OCI-LY7 (cell line): ENCODE measurements around the gene FN3K. TPM values are rescaled to one million over a fixed set of nuclear protein-coding genes. Genes with fewer than 3 reads are reported as not detected.
"Not testable (repeated sequence)": the region's sequence is repeated elsewhere in the genome, so short reads cannot be mapped to it uniquely, and the experiment has no call there.

Experiments
- BruUV-seq: library from RNA; stranded (reverse); fragments of 400-500 nt; replicated peaks from 2 replicates; lab custom pipeline; 2021; lab: Mats Ljungman, UMichigan
- CTCF ChIA-PET: fragments of 300-600 bp; sonication (Branson Sonifier 250); formaldehyde crosslinking; loops from one replicate; lab custom pipeline; 2022; ENCODE audit warnings: antibody characterized with exemption; ENCODE audit not compliant: unreplicated experiment; lab: Charles Lee
- POLR2A ChIA-PET: fragments of 300-600 bp; sonication (Branson Sonifier 250); formaldehyde crosslinking; loops from one replicate; lab custom pipeline; 2022; ENCODE audit warnings: antibody characterized with exemption; lab: Charles Lee
- DNase-seq: peaks from one replicate; pipeline ENCODE4 v3.0.0-alpha.2; 2015; ENCODE audit warnings: low spot score
- H2AFZ ChIP-seq: fragments of 200-600 bp; sonication (generic), shearing (Covaris generic); 2 replicates; pipeline ENCODE4 v1.6.1; 2014; ENCODE audit warnings: mild to moderate bottlenecking, antibody characterized with exemption, low read length, moderate library complexity
- H3K27ac ChIP-seq: fragments of 200-600 bp; sonication (generic); 2 replicates; pipeline ENCODE4 v1.5.1; 2014; ENCODE audit warnings: mixed run types, low read depth, mild to moderate bottlenecking, moderate library complexity, low read length, inconsistent platforms; ENCODE audit not compliant: poor library complexity, severe bottlenecking
- H3K36me3 ChIP-seq: fragments of 200-600 bp; sonication (generic); 2 replicates; pipeline ENCODE4 v1.6.1; 2014; ENCODE audit warnings: mild to moderate bottlenecking, antibody characterized with exemption, low read length, moderate library complexity, mixed read lengths; ENCODE audit not compliant: insufficient read depth
- H3K4me1 ChIP-seq: fragments of 200-600 bp; sonication (generic); 2 replicates; pipeline ENCODE4 v1.5.1; 2014; ENCODE audit warnings: mild to moderate bottlenecking, low read length; ENCODE audit not compliant: insufficient read depth, poor library complexity, severe bottlenecking
- H3K4me2 ChIP-seq: fragments of 200-600 bp; sonication (generic); 2 replicates; pipeline ENCODE4 v1.6.1; 2014; ENCODE audit warnings: mild to moderate bottlenecking, low read length
- H3K4me3 ChIP-seq: fragments of 200-600 bp; sonication (generic); 2 replicates; pipeline ENCODE4 v1.5.1; 2014; ENCODE audit warnings: mild to moderate bottlenecking, low read depth, low read length; ENCODE audit not compliant: poor library complexity, severe bottlenecking
- H3K79me2 ChIP-seq: fragments of 200-600 bp; sonication (generic); 2 replicates; pipeline ENCODE4 v1.6.1; 2016; ENCODE audit warnings: low read depth, mild to moderate bottlenecking, low read length, moderate library complexity, mixed read lengths; ENCODE audit not compliant: insufficient read depth
- H3K9me2 ChIP-seq: fragments of 200-600 bp; sonication (generic); 2 replicates; pipeline ENCODE4 v1.6.1; 2016; ENCODE audit warnings: mild to moderate bottlenecking, low read length, mixed read lengths; ENCODE audit not compliant: insufficient read depth
- H3K9me3 ChIP-seq: fragments of 200-600 bp; sonication (generic); 2 replicates; pipeline ENCODE4 v1.6.1; 2014; ENCODE audit warnings: mild to moderate bottlenecking, mixed run types, low read length, mixed read lengths
- H4K20me1 ChIP-seq: fragments of 200-600 bp; sonication (generic); 2 replicates; pipeline ENCODE4 v1.6.1; 2014; ENCODE audit warnings: mild to moderate bottlenecking, antibody characterized with exemption, low read length, moderate library complexity, mixed read lengths; ENCODE audit not compliant: insufficient read depth
- EZH2phosphoT487 ChIP-seq: fragments of 200-600 bp; sonication (generic); IDR thresholded peaks from 2 replicates; pipeline ENCODE4 v1.6.1; 2018; ENCODE audit warnings: low read depth, borderline replicate concordance, mild to moderate bottlenecking, mixed run types, antibody characterized with exemption, low read length, moderate library complexity, mixed read lengths
- intact Hi-C: fragments of 100-400 bp; cut with micrococcal nuclease; formaldehyde crosslinking; loops from one replicate; pipeline ENCODE4 v1.10.0; 2022; ENCODE audit not compliant: unreplicated experiment
- total RNA-seq, 2 experiments: library from RNA; depleted of rRNA in 1 of 2; stranded (reverse); fragments of >200 nt in 1 of 2; shearing (Covaris generic) in 1 of 2; gene quantifications; 2 replicates each; pipeline ENCODE4 v1.2.3, GENCODE V29; 2014 to 2022
- TF ChIP-seq, protein P1 (sequence below): fragments of 200-600 bp; sonication (generic); conservative IDR thresholded peaks from 2 replicates; pipeline ENCODE4 v1.5.1; 2014; ENCODE audit warnings: mild to moderate bottlenecking, antibody characterized with exemption, low read length, moderate library complexity, mixed read lengths

The FN3K gene
- total RNA-seq, 2 experiments from 2014 or later, result 3.8 to 32.3 TPM

DNA sequence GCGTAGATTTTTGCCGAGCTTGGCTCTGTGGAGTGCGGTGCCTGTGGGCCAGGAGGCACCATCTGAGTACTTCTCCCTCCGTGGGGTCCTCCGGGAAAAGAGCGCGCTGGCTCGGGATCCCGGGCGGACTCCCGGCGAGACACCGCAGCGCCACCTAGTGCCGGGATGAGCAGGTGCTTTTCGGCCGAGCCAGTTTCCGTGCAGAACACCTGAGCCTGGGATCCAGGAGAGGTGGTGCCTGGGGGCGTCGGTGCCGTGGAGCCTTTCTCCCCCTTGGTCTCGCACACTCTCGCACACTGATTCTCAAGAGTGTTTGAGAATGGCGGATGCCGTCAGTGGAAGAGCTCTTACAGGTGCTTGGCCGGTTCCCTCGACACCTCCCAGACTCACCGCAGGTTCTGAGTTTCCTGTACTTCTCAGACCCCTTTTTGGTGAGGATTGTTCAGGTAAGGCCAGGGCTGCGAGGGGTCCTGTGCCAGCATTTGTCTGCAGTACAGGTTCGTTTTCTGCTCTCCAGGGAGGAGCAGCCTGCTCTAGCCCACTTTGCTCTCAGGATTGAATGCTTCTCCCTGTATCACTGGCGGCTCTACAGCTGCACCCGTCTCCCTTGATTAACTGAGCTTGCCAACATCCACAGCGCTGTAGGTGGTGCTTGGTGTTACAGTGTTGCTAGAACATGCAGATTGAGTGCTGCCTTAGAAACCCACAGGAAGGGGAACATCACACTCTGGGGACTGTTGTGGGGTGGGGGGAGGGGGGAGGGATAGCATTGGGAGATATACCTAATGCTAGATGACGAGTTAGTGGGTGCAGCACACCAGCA, 39.8 kb downstream of the FN3K start:
- peak; percentile 57 for DNase-seq
- Histone ChIP-seq H3K9me2 (no peaks in the 10 kb centered on the region), H3K36me3 (peaks cover 68% of the 10 kb centered on the region), H3K27ac (no peak overlapping the region), H4K20me1 (no peaks in the 10 kb centered on the region), H3K9me3 (no peaks in the 10 kb centered on the region), H3K79me2 (no peaks in the 10 kb centered on the region), H3K4me2 (peak overlapping the region; percentile 19; the same call in 1 of the 2 replicates), H3K4me1 (peaks cover 9% of the 10 kb centered on the region), H2AFZ (no peak overlapping the region), H3K4me3 (no peak overlapping the region)
- CTCF ChIA-PET, result no interaction called here
- BruUV-seq, result no TSS peak
- intact Hi-C loops, result no loop called here
- TF ChIP-seq, protein P1, sequence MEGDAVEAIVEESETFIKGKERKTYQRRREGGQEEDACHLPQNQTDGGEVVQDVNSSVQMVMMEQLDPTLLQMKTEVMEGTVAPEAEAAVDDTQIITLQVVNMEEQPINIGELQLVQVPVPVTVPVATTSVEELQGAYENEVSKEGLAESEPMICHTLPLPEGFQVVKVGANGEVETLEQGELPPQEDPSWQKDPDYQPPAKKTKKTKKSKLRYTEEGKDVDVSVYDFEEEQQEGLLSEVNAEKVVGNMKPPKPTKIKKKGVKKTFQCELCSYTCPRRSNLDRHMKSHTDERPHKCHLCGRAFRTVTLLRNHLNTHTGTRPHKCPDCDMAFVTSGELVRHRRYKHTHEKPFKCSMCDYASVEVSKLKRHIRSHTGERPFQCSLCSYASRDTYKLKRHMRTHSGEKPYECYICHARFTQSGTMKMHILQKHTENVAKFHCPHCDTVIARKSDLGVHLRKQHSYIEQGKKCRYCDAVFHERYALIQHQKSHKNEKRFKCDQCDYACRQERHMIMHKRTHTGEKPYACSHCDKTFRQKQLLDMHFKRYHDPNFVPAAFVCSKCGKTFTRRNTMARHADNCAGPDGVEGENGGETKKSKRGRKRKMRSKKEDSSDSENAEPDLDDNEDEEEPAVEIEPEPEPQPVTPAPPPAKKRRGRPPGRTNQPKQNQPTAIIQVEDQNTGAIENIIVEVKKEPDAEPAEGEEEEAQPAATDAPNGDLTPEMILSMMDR, result peak; percentile 98
- TF ChIP-seq EZH2phosphoT487, result no peak
- POLR2A ChIA-PET, result no interaction called here

DNA sequence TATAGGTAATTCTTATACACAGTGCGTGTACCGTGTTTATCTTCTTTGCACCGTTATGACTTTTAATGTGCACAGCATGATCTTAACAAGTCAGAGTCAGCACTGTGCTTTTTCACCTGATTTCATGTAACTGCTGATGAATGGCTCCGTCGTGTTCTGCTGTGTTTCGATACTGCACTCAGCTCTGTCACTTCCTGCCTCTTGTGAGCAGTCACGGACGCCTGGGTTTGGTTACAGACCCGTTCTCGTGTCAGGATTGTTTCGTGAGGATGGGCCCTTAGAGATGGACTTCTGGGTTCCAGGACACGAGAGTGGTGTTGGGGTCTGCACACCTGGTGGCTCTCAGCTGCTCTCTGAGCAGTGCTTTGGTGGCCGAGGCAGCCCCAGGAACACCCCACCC, 41.0 kb downstream of the FN3K start:
- Histone ChIP-seq H3K27ac (no peak overlapping the region), H3K4me1 (peaks cover 10% of the 10 kb centered on the region), H3K79me2 (no peaks in the 10 kb centered on the region), H2AFZ (no peak overlapping the region), H3K9me3 (no peaks in the 10 kb centered on the region), H3K4me3 (no peak overlapping the region), H3K9me2 (no peaks in the 10 kb centered on the region), H3K36me3 (peaks cover 60% of the 10 kb centered on the region), H3K4me2 (no peak overlapping the region), H4K20me1 (no peaks in the 10 kb centered on the region)
- no TSS peak for BruUV-seq
- intact Hi-C loops, result no loop called here
- DNase-seq, result no peak
- TF ChIP-seq, protein P1, result no peak
- TF ChIP-seq EZH2phosphoT487, result no peak
- ChIA-PET POLR2A (no interaction called here), CTCF (no interaction called here)

DNA sequence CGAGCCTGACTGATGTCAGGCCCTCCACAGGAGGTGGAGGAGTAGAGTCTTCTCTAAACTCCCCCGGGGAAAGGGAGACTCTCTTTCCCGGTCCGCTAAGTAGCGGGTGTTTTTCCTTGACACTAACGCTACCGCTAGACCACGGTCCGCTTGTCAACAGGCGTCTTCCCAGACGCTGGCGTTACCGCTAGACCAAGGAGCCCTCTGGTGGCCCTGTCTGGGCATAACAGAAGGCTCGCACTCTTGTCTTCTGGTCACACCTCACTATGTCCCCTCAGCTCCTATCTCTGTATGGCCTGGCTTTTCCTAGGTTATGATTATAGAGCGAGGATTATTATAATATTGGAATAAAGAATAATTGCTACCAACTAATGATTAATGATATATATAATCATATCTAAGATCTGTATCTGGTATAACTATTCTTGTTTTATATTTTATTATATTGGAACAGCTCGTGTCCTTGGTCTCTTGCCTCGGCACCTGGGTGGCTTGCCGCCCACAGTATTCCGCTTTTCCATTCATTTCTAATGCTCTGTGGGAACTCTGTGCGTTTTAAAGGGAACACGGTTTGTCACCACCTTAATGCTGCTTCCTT, 42.5 kb downstream of the FN3K start:
- CTCF ChIA-PET, H3K9me2 ChIP-seq, POLR2A ChIA-PET, H3K79me2 ChIP-seq, H3K4me3 ChIP-seq, intact Hi-C loops, H2AFZ ChIP-seq, DNase-seq, H3K27ac ChIP-seq, BruUV-seq, H3K4me2 ChIP-seq, H3K9me3 ChIP-seq, H4K20me1 ChIP-seq: not testable (repeated sequence)
- TF ChIP-seq, protein P1, result peak; percentile 64
- peaks cover 61% of the 10 kb centered on the region for H3K36me3 ChIP-seq
- peaks cover 18% of the 10 kb centered on the region for H3K4me1 ChIP-seq
